ENCODE results near the gene ERCC1.

ERCC1 gene

DNA sequence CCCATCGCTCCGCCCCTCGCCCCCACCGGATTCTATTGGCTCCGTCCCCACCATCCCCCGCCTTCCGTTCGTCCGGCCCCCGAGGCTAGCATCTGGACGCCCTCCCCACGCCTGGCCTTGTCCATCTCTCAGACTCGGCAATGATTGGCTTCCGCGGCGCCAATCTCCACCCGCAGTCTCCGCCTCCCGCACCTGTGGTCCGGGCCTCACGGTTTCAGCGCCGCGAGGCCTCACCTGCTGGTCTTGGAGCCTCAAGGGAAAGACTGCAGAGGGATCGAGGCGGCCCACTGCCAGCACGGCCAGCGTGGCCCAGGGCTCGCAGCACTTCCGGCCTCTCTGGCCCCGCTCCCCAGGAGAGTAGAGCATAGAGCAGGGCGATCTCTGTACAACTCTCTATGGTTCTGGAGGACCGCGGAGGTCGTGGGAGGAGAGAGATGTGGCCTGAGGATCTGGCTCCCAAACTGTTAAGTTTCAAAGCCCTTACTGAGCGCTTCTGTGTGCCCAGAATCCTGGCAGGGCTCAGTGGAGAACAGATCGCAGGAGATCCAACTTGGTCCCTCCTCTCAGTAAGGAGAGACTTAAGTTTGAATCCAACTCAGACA is at the start of gene ERCC1:
TSS of gene ERCC1 (minus strand) at position 329 of the 602 bp plus-strand sequence. CDS start 543 bp downstream, outside the sequence.
- peak; percentile 92 for DNase-seq

- DNase-seq: peak; percentile 65
Observed at GRCh38 chr19:45473367-45473681, 49.6 kb upstream of the ERCC1 start.

- peak; percentile 71 for DNase-seq
Observed at GRCh38 chr19:45472563-45473366, 49.0 kb upstream of the ERCC1 start.

- no peak for DNase-seq
Observed at GRCh38 chr19:45471931-45472562, 48.3 kb upstream of the ERCC1 start.

DNA sequence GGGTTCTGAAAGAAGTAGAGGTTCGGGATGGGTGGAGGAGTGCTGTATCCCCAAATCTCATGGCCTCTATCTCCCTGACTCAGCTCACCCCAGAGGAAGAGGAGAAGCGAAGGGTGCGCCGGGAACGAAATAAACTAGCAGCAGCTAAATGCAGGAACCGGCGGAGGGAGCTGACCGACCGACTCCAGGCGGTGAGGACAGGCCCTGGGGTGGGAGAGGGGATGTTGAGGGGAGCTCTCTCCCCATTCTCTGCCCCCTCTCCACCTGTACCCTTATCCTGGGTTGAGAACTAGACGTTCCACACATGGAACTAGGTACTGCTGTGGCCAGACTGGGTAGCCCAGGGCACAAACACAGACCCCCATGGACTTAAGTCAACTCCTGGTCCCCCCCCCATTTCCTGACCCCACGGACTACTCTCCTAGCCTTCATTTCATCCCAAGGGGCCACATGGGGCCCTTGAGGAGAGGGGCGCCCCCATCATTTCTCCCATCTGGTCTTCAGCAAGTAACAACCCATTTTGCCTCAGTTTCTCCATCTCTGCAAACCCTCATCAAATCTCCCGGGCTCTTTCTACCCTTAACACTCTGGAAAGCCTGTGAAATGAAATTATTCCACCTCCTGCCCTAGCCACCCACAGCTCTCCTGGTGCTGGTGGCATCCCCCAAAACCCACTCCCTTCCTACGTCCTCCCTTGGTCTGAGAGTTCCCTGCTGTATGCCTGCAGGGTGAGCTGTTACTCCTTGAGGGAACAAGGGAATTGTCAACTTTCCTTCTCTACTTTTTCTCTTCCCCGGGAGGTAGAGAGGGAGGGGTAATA is 47.6 kb upstream of the ERCC1 start:
- peak; percentile 59 for DNase-seq

DNA sequence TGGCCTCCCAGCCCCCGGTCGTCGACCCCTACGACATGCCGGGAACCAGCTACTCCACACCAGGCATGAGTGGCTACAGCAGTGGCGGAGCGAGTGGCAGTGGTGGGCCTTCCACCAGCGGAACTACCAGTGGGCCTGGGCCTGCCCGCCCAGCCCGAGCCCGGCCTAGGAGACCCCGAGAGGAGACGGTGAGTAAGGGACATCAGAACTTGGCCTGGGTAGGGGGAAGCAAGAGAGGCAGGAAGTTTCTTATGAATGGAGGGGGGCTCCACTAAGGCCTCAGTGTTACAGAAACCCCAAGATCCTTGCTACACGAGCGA is 47.0 kb upstream of the ERCC1 start:
- DNase-seq: no peak

- peak; percentile 77 for DNase-seq
Observed at GRCh38 chr19:45469945-45470761, 46.4 kb upstream of the ERCC1 start.

- DNase-seq: peak; percentile 86
Observed at GRCh38 chr19:45469132-45469944, 45.6 kb upstream of the ERCC1 start.

DNA sequence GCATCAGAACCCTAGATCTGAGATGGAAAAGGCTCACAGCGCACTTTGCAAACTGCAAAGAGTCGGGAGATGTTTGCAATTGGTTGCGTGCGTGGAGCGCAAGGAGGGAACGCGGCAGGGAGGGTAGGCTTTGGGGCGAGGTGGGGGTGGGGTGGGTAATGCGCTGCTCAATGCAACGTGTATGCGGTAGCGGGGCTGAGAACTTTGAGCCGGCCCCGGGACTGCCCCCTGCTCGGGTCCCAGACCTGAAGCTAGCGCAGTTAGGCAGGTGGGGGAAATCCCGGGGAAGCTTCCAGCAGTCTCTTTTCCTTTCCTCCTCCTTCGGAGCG is 45.0 kb upstream of the ERCC1 start:
- no peak for DNase-seq

- DNase-seq: no peak
Observed at GRCh38 chr19:45468159-45468651, 44.5 kb upstream of the ERCC1 start.

GRCh38 chr19:45467456-45468158 is 43.9 kb upstream of the ERCC1 start, which contains the start of gene FOSB:
Gene FOSB (plus strand): TSS chr19:45467996. CDS start chr19:45468587, 591 bp downstream.
- DNase-seq: peak; percentile 97

DNA sequence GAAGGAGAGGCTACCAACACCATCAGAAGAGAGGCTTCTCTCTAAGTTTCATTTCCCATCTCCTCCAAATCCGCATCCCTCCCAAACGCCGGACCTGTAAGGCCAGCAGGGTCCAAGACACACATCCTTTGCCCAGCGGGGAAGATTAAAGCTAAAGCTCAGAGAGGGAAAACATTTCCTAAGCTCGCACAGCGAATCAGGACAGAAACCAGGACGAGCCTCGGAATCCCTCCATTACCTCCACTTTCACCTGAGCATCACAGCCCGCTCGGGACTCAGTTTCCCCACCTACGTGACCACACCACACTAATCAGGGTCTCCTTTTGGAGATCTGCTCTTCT is 43.4 kb upstream of the ERCC1 start:
- no peak for DNase-seq

GRCh38 chr19:45464852-45465441 is 41.2 kb upstream of the ERCC1 start:
- DNase-seq: no peak

- DNase-seq: no peak
Observed at GRCh38 chr19:45464274-45464673, 40.6 kb upstream of the ERCC1 start.

- no peak for DNase-seq
Observed at GRCh38 chr19:45463241-45463640, 39.5 kb upstream of the ERCC1 start.

DNA sequence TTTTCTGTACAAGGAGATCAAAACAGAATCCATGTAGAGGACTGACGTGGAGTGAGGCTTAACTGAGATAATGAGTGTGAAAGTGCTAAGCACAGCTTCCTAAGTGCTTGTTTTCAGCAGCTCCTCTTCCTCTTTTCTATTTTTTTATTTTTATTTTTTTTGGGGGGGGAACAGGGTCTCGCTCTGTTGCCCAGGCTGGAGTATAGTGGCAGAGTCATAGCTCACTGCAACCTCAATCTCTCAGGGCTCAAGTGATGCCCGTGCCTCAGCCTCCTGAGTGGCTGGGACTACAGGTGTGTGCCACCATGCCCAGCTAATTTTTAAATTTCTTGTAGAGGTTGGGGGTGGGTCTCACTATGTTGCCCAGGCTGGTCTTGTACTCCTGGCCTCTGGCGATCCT is 38.5 kb upstream of the ERCC1 start:
- no peak for DNase-seq

- no peak for DNase-seq
Observed at GRCh38 chr19:45460807-45461347, 37.2 kb upstream of the ERCC1 start.

DNA sequence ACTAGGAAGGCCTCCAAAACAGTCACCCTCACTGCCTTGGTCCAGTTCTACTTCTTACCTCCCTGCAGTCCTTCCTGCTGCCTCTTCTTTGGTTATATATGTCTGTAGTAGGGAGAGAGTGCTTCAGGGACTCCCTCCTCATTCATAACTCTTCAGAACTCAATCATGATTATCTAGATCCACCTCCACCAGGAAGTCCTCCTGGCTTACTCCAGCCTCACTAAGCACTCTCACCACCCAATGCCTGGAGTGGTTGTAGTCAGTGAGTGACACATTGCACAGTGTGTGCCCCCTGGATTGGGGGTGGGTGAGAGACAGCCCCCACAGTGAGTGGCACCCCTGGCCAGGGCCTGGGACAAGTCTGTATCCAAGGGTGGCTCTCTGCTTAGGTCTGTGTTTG is 34.1 kb upstream of the ERCC1 start:
- no peak for DNase-seq

GRCh38 chr19:45456500-45456815 is 32.7 kb upstream of the ERCC1 start:
- no peak for DNase-seq

GRCh38 chr19:45455707-45456499 is 32.2 kb upstream of the ERCC1 start:
- peak; percentile 78 for DNase-seq
